Body of pancreas (tissue), 4 donors: Measurements from ENCODE around the gene FMNL2. TPM values are rescaled to one million over a fixed set of nuclear protein-coding genes. Genes with fewer than 3 reads are reported as not detected.
A peak's percentile ranks its signal among the peaks of the same experiment; 100 is the strongest.

ENCODE experiments used
- ATAC-seq: fragments of 150-250 bp; one replicate; pipeline ENCODE4 v1.9.1; 2016
- DNase-seq, 4 donors: peaks; one replicate each; pipeline ENCODE4 v3.0.0-alpha.2; 2019
- H3K27ac ChIP-seq, 4 donors: fragments of 200-600 bp; sonication (generic); 1 replicate in 3 of 4; 2 replicates in 1 of 4; pipeline versions ENCODE4 v1.5.1 to v1.6.1; 2016 to 2019; ENCODE audit warnings: mild to moderate bottlenecking in 1 of 4, mixed read lengths in 1 of 4, moderate library complexity in 1 of 4
- H3K27me3 ChIP-seq, 2 donors: fragments of 200-600 bp; sonication (generic); one replicate each; pipeline ENCODE4 v1.6.0; 2016; ENCODE audit warnings: mild to moderate bottlenecking in 1 of 2
- H3K36me3 ChIP-seq, 2 donors: fragments of 200-600 bp; sonication (generic); replicated peaks in 1 of 2; 2 replicates each; pipeline ENCODE4 v1.5.1; 2016; ENCODE audit warnings: low read depth in 2 of 2; ENCODE audit not compliant: insufficient read depth in 1 of 2
- H3K4me1 ChIP-seq: fragments of 200-600 bp; sonication (generic); one replicate; pipeline ENCODE4 v1.6.0; 2016
- H3K4me3 ChIP-seq, 2 donors: fragments of 200-600 bp; sonication (generic); 1 replicate in 1 of 2; 2 replicates in 1 of 2; pipeline ENCODE4 v1.5.1; 2016 to 2019
- H3K9me3 ChIP-seq, 3 donors: fragments of 200-600 bp; sonication (generic); 1 replicate in 2 of 3; 2 replicates in 1 of 3; pipeline ENCODE4 v1.5.1; 2016
- CTCF ChIP-seq, 7 experiments: fragments of 450-650 bp in 4 of 7; fragments of 200-600 bp in 3 of 7; sonication (generic) in 3 of 7; IDR thresholded peaks; one replicate each; pipeline ENCODE4 v1.5.1; 2016 to 2019; ENCODE audit warnings: antibody characterized with exemption in 7 of 7
- POLR2A ChIP-seq, 3 donors: fragments of 450-650 bp; IDR thresholded peaks; one replicate each; pipeline ENCODE4 v1.6.1; 2016; ENCODE audit warnings: antibody characterized with exemption in 3 of 3, mild to moderate bottlenecking in 2 of 3
- WGBS, 2 donors: methylation state at CpG; one replicate each; pipeline ENCODE4 v1.1.5; 2017; 5-methylcytosine and 5-hydroxymethylcytosine counted together
- intact Hi-C: fragments of 100-400 bp; cut with DNase I; formaldehyde crosslinking; loops from one replicate; pipeline ENCODE4 v1.15.1; 2023
- total RNA-seq, 2 donors: library from RNA; depleted of rRNA; stranded (reverse); fragments of >200 nt; gene quantifications; one replicate each; pipeline ENCODE4 v1.1.0, GENCODE V29; 2016

Gene FMNL2
- total RNA-seq, 2 donors from 2014 or later: 13.5 to 44.4 TPM

- 82 to 87% methylated on average over 4 of the region's 4 CpGs for WGBS, 2 donors
Measured at GRCh38 chr2:152399003-152399402, 64.0 kb downstream of the FMNL2 start.

GRCh38 chr2:152400607-152401214 is 65.7 kb downstream of the FMNL2 start:
- Histone ChIP-seq H3K36me3 (no peaks in the 10 kb centered on the region), H3K27ac (peak overlapping the region in 1 of 4 donors; percentile 49), H3K4me3 (no peak overlapping the region), H3K9me3 (no peaks in the 10 kb centered on the region), H3K27me3 (no peaks in the 10 kb centered on the region), H3K4me1 (peaks cover 44% of the 10 kb centered on the region)
- no peak for ATAC-seq
- TF ChIP-seq CTCF (IDR thresholded peaks at IDR 0.05) (no peak), POLR2A (IDR thresholded peaks at IDR 0.05) (no peak)
- WGBS, 2 donors: 78 to 88% methylated on average over 2 of the region's 2 CpGs
- DNase-seq: no peak
- intact Hi-C loops: no loop called here

More at GRCh38 chr2:152399003-152399402, 64.0 kb downstream of the FMNL2 start:
- no peak overlapping the region for H3K27ac ChIP-seq
- ATAC-seq (no peak), DNase-seq (no peak)
- no peaks in the 10 kb centered on the region for H3K36me3 ChIP-seq
- TF ChIP-seq CTCF (IDR thresholded peaks at IDR 0.05) (no peak), POLR2A (IDR thresholded peaks at IDR 0.05) (no peak)
- no peak overlapping the region for H3K4me3 ChIP-seq
- intact Hi-C loops: no loop called here
- H3K4me1 ChIP-seq: peaks cover 31% of the 10 kb centered on the region
- H3K9me3 ChIP-seq: no peaks in the 10 kb centered on the region
- H3K27me3 ChIP-seq: no peaks in the 10 kb centered on the region

- WGBS, 2 donors: 55 to 60% methylated on average over 12 of the region's 12 CpGs
- no peaks in the 10 kb centered on the region for H3K9me3 ChIP-seq
- H3K27me3 ChIP-seq: no peaks in the 10 kb centered on the region
- TF ChIP-seq POLR2A (IDR thresholded peaks at IDR 0.05): no peak
- TF ChIP-seq CTCF (IDR thresholded peaks at IDR 0.05): no peak
- intact Hi-C loops: no loop called here
- peak overlapping the region; percentile 10 to 45 (median 22) for H3K27ac ChIP-seq
- H3K4me1 ChIP-seq: peaks cover 65% of the 10 kb centered on the region
- no peaks in the 10 kb centered on the region for H3K36me3 ChIP-seq
- no peak for ATAC-seq
- no peak for DNase-seq
- no peak overlapping the region for H3K4me3 ChIP-seq
Measured at GRCh38 chr2:152402780-152403759, 68.1 kb downstream of the FMNL2 start.

GRCh38 chr2:152405206-152406118 is 70.5 kb downstream of the FMNL2 start:
- peak in 3 of 4 donors; percentile 19 to 72 (median 63) for DNase-seq
- H3K9me3 ChIP-seq: no peaks in the 10 kb centered on the region
- ATAC-seq: peak; percentile 94
- peak overlapping the region; percentile 60 to 78 (median 72) for H3K27ac ChIP-seq
- intact Hi-C loops: no loop called here
- 71 to 73% methylated on average over 2 of the region's 2 CpGs for WGBS, 2 donors
- H3K4me1 ChIP-seq: peaks cover 80% of the 10 kb centered on the region
- no peak overlapping the region for H3K4me3 ChIP-seq
- TF ChIP-seq CTCF (IDR thresholded peaks at IDR 0.05) (no peak), POLR2A (IDR thresholded peaks at IDR 0.05) (no peak)
- H3K36me3 ChIP-seq: no peaks in the 10 kb centered on the region
- H3K27me3 ChIP-seq: no peaks in the 10 kb centered on the region
